ENCODE results near the gene CD4.
"Not testable (repeated sequence)": the region's sequence is repeated elsewhere in the genome, so short reads cannot be mapped to it uniquely, and the experiment has no call there.

Gene CD4

DNA sequence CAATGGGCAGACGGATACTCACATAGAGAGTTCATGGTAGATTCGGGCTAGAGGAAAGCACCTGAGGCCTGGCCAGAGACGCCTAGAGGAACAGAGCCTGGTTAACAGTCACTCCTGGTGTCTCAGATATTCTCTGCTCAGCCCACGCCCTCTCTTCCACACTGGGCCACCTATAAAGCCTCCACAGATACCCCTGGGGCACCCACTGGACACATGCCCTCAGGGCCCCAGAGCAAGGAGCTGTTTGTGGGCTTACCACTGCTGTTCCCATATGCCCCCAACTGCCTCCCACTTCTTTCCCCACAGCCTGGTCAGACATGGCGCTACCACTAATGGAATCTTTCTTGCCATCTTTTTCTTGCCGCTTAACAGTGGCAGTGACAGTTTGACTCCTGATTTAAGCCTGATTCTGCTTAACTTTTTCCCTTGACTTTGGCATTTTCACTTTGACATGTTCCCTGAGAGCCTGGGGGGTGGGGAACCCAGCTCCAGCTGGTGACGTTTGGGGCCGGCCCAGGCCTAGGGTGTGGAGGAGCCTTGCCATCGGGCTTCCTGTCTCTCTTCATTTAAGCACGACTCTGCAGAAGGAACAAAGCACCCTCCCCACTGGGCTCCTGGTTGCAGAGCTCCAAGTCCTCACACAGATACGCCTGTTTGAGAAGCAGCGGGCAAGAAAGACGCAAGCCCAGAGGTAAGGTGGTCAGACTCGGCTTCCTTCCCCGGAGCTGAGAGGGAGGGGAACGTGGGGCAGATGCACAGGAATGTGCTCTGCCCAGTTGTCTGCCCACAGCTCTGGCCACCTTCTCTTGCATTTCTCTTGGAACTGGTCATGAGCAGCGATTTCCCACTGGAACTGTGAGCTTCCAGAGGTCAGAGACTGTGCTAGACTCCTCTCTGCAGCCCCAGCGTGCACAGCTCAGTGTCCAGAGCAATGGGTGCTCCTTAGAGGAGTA is at the start of gene CD4:
Gene CD4, plus strand, starts transcription at position 557 of the 953 bp plus-strand sequence. CDS start 10,611 bp downstream, outside the sequence.
- DNase-seq, result peak; percentile 88

DNA sequence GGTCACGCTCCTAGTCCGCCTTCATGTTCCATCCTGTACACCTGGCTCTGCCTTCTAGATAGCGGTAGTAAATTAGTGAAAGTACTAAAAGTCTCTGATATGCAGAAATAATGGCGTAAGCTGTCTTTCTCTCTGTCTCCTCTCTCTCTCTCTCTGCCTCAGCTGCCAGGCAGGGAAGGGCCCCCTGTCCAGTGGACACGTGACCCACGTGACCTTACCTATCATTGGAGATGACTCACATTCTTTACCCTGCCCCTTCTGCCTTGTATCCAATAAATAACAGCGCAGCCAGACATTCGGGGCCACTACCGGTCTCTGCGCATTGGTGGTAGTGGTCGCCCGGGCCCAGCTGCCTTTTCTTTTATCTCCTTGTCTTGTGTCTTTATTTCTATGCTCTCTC is 47.2 kb upstream of the CD4 start:
- DNase-seq, result not testable (repeated sequence)

GRCh38 chr12:6742834-6743233 is 46.5 kb upstream of the CD4 start:
- DNase-seq, result no peak

- DNase-seq, result not testable (repeated sequence)
These were observed 46.0 kb upstream of the CD4 start for GRCh38 chr12:6743300-6743699.

- DNase-seq, result peak; percentile 58
These were observed 43.4 kb upstream of the CD4 start for GRCh38 chr12:6745741-6746525.

DNA sequence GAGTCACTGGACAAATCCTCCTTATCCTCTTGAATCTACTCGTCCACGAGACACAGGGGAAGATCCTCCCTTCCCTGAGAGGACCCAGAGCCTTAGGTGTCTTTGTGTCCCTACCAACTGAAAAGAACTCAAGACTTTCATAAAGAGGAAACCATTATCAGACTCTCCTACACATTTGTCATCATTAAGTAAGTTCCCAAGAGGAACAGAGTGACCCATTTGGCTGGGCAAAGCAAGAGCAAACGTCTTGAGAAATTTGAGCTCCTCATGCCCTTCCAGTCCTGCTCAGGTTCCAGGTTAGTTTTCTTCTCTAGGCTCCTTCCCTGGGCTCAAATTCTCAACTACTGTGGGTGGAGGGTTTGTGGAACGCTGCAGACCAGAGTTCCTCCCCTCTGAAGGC is 42.1 kb upstream of the CD4 start:
- no peak for DNase-seq

- no peak for DNase-seq
These were observed 40.6 kb upstream of the CD4 start for GRCh38 chr12:6748761-6749160.

- no peak for DNase-seq
These were observed 38.8 kb upstream of the CD4 start for GRCh38 chr12:6750506-6750905.

GRCh38 chr12:6751767-6752166 is 37.6 kb upstream of the CD4 start:
- DNase-seq, result no peak

GRCh38 chr12:6752167-6752920 is 37.0 kb upstream of the CD4 start:
- peak; percentile 43 for DNase-seq

DNA sequence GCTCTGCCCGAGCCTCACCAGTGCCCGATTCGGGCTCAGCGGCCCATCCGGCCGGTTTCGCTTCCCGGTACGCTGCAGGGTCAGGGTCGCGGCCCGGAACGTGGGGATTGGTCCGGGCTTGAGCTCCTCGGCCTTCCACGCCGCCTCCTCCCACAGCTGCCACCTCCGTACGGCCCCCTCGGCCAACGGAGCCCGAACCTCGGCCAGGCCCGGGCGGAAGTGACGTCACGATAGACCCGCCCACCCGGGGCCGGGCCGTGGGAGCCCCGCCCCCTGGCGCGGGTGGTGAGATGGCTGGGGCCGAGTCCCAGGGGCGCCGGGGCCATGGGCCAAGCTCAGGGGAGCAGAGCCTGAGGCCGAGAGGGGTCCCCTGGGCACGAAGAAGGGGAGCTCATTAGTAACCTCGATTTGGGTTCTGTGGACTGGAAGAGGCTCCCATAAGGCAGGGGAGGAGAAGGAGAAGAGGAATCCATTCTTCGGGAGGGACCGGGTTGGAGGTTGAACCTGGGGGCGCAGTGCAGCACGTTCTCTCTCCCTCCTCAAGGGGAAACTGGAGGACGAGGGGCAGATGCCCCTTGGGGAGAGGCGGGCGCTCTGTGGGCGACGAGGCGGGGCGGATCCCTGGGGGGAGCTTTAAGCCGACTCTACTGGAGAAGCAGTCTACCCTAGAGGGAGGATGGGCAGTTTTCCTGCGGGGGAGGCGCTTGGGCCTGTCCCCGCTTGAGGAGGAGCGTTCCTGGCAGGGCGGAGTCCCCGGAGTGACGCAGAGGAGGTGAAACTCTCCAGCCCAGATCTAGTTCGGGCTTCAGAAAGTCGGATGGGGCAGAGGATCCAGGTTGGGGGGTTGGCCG is 36.2 kb upstream of the CD4 start, which contains the start of gene MLF2:
Gene MLF2, minus strand, starts transcription at position 221 of the 851 bp plus-strand sequence. CDS start 807 bp downstream, outside the sequence.
- DNase-seq, result peak; percentile 98

DNA sequence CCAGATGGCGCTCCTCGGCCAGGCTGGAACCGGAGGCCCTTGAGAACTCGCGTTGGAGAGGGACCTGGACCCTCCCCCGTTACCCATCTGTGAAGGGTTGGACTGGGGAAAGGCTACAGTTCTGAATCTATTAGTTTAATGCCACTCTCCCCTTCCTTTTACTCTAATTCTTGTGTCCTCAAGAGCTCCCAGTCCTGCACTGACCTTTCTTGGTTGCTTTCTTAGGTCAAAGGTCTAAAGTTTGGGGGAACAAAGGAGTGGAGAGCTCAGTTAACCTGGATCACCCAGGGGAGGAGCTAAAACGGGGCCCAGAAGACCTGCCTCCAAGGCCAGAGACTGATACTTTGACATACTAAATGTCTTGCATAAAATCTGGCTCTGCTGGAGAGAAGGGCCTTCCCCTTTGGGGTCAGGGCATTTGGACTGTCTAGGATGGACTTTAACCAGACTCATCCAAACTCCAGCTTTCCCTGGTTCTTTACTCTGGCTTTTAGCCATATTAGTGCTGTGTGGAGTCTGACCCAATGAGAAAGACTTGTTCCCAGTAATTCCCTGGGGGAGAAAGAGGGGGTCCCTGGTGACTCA is 35.5 kb upstream of the CD4 start:
- no peak for DNase-seq

- DNase-seq, result no peak
These were observed 34.9 kb upstream of the CD4 start for GRCh38 chr12:6754411-6754810.

DNA sequence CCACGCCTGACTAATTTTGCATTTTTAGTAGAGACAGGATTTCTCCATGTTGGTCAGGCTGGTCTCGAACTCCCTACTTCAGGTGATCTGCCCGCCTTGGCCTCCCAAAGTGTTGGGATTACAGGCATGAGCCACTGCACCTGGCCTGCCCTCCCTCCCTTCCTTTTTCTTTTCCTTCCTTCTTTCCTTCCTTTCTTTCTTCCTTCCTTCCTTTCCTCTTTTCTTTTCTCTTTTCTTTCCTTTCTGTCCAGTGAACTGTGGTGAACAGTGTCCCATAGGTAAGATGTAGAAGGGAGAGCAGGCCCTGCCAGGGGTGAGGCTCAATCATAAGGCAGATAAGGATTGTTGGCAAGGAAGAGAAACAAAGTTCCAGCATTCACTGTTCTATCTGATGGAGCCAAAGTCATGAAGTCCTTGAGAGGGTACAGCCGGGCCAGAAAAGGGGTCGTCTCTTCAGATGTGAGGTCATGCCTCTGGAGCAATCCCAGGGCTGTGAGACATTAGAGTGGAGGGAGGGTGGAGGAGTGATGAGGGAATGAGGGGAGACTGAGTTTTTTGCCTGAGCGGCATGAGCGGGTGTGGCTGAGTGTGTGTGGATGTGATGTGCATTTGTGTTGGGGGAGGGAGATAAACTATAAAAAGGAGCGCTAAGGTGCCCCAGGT is 32.2 kb upstream of the CD4 start:
- no peak for DNase-seq

- DNase-seq, result no peak
These were observed 30.7 kb upstream of the CD4 start for GRCh38 chr12:6758506-6759095.

GRCh38 chr12:6759741-6760140 is 29.6 kb upstream of the CD4 start:
- no peak for DNase-seq

GRCh38 chr12:6763380-6763779 is 25.9 kb upstream of the CD4 start:
- DNase-seq, result no peak

DNA sequence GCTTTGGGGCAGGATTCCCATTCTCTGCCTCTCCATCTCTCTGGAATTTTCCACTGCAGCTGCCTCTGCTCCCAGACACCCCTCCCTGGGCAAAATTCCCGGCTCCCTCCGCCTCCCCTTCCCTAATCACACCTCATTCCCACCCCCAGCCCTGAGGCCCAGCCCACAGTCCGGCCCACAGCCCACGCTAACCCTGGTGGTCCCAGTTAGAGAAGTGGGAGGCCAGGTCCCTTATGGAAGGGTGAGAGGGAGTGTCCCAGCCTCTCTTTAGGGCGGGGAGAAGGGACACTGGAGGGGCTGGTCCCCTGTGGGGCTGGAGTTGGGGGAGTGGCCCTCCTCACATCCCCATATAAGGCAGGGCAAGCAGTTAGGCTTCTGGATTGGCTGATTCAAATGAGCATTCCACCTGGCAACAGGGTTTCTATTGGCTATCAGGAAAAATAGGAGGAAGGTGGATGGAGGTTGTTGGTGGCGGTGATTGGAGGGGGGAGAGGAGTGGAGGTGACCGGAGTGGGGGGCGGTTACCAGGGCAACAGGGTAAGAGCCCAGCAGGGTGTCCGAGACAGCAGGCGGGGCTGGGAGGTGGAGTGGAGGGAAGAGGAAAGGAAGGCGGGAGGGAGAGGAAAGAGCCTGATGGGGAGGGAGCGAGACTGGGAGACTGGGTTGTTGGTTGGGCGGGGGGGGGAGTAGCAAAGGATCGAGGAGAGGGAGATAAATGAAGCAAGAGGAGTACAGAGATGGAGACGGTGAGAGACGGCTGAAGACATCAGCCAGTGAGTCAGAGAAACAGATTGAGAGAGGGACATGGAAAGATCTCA is 25.1 kb upstream of the CD4 start:
- DNase-seq, result no peak

DNA sequence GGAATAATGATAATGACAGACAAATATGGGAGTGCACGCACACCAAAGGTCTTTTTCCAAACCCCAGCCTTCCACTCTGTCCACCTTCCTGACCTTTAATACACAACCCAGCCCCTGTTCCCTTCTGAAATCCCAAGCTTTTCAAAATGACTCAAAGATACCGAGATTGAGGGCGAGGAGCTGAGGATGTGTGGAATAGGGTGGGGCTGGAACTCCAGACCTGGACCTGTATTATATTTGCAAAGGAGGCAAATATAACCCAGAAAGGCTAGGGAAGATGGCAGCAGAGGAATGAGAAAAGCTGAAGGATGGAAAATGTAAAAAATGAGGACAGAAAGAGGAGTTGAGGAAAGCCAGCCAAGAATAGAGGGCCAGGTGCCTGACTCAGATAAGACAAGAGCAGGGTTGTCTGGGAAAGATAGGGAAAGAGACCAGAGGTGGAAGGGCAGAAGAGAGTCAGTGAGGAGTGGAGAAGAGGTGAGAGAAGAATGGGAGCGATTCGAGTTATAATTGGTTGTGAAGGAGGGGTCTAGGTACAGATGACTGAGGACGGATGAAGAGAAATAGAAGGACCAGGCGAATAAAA is 24.2 kb upstream of the CD4 start:
- no peak for DNase-seq

Data from CD4-positive, alpha-beta T cell treated with Interleukin-17A for 4 hours (primary cell).